BLaER1 (cell line): ENCODE results near the gene LMTK2.

Experiments
- H3K27ac ChIP-seq: shearing (Covaris generic); formaldehyde crosslinking; 2 replicates; pipeline ENCODE4 v1.8.1; 2022
- H3K27me3 ChIP-seq: shearing (Covaris generic); formaldehyde crosslinking; 2 replicates; pipeline ENCODE4 v1.8.1; 2022
- H3K36me3 ChIP-seq: shearing (Covaris generic); formaldehyde crosslinking; 2 replicates; pipeline ENCODE4 v1.8.1; 2022
- H3K4me1 ChIP-seq: shearing (Covaris generic); formaldehyde crosslinking; 2 replicates; pipeline ENCODE4 v1.8.1; 2022
- H3K4me2 ChIP-seq: shearing (Covaris generic); formaldehyde crosslinking; 2 replicates; pipeline ENCODE4 v1.8.1; 2022
- H3K4me3 ChIP-seq: shearing (Covaris generic); formaldehyde crosslinking; 2 replicates; pipeline ENCODE4 v1.8.1; 2022
- H3K9ac ChIP-seq: shearing (Covaris generic); formaldehyde crosslinking; 2 replicates; pipeline ENCODE4 v1.8.1; 2022
- H3K9me3 ChIP-seq: shearing (Covaris generic); formaldehyde crosslinking; 2 replicates; pipeline ENCODE4 v1.8.1; 2022
- H4K20me1 ChIP-seq: shearing (Covaris generic); formaldehyde crosslinking; 2 replicates; pipeline ENCODE4 v1.8.1; 2022
- Cebpa-rat ChIP-seq: shearing (Covaris generic); IDR thresholded peaks from 2 replicates; pipeline ENCODE4 v1.8.1; 2022

The LMTK2 gene

GRCh38 chr7:98229991-98230745 lies 123.5 kb downstream of the LMTK2 start:
- Histone ChIP-seq H3K4me2 (peak overlapping the region; percentile 70), H3K4me1 (peaks cover 50% of the 10 kb centered on the region), H3K27ac (no peak overlapping the region), H3K27me3 (no peaks in the 10 kb centered on the region), H3K9ac (no peak overlapping the region), H3K36me3 (peaks cover 27% of the 10 kb centered on the region; the same call in 1 of the 2 replicates), H4K20me1 (no peaks in the 10 kb centered on the region), H3K9me3 (no peaks in the 10 kb centered on the region), H3K4me3 (no peak overlapping the region)
- no peak for TF ChIP-seq Cebpa-rat

- no peaks in the 10 kb centered on the region for H3K9me3 ChIP-seq
- no peaks in the 10 kb centered on the region for H4K20me1 ChIP-seq
- no peak overlapping the region for H3K27ac ChIP-seq
- H3K4me2 ChIP-seq: no peak overlapping the region
- H3K9ac ChIP-seq: no peak overlapping the region
- H3K36me3 ChIP-seq: peaks cover 23% of the 10 kb centered on the region; the same call in 1 of the 2 replicates
- H3K4me3 ChIP-seq: no peak overlapping the region
- peaks cover 50% of the 10 kb centered on the region for H3K4me1 ChIP-seq
- no peak for TF ChIP-seq Cebpa-rat
- H3K27me3 ChIP-seq: no peaks in the 10 kb centered on the region
These were observed 124.2 kb downstream of the LMTK2 start for GRCh38 chr7:98230746-98231471.

- peaks cover 50% of the 10 kb centered on the region for H3K4me1 ChIP-seq
- no peaks in the 10 kb centered on the region for H3K9me3 ChIP-seq
- peak overlapping the region; percentile 66 for H3K4me2 ChIP-seq
- no peak for TF ChIP-seq Cebpa-rat
- H4K20me1 ChIP-seq: no peaks in the 10 kb centered on the region
- H3K4me3 ChIP-seq: no peak overlapping the region
- no peak overlapping the region for H3K27ac ChIP-seq
- H3K27me3 ChIP-seq: no peaks in the 10 kb centered on the region
- H3K9ac ChIP-seq: no peak overlapping the region
- H3K36me3 ChIP-seq: 0 out of 2 replicates have a peak, but pooled peaks cover 23% of the 10 kb centered on the region
These were observed 125.0 kb downstream of the LMTK2 start for GRCh38 chr7:98231493-98232262.

GRCh38 chr7:98232263-98232585 lies 125.6 kb downstream of the LMTK2 start:
- H4K20me1 ChIP-seq: no peaks in the 10 kb centered on the region
- peaks cover 50% of the 10 kb centered on the region for H3K4me1 ChIP-seq
- no peak for TF ChIP-seq Cebpa-rat
- no peak overlapping the region for H3K27ac ChIP-seq
- no peaks in the 10 kb centered on the region for H3K27me3 ChIP-seq
- no peak overlapping the region for H3K4me3 ChIP-seq
- 0 out of 2 replicates have a peak overlapping the region, but pooled peaks have one; percentile 41 for H3K9ac ChIP-seq
- 0 out of 2 replicates have a peak, but pooled peaks cover 28% of the 10 kb centered on the region for H3K36me3 ChIP-seq
- H3K4me2 ChIP-seq: peak overlapping the region; percentile 66
- H3K9me3 ChIP-seq: no peaks in the 10 kb centered on the region

GRCh38 chr7:98232799-98233198 lies 126.1 kb downstream of the LMTK2 start:
- H3K36me3 ChIP-seq: peaks cover 34% of the 10 kb centered on the region; the same call in 1 of the 2 replicates
- H4K20me1 ChIP-seq: no peaks in the 10 kb centered on the region
- TF ChIP-seq Cebpa-rat: no peak
- H3K9ac ChIP-seq: peak overlapping the region; percentile 41; the same call in 1 of the 2 replicates
- H3K4me3 ChIP-seq: no peak overlapping the region
- peak overlapping the region; percentile 64 for H3K27ac ChIP-seq
- no peaks in the 10 kb centered on the region for H3K9me3 ChIP-seq
- peak overlapping the region; percentile 66 for H3K4me2 ChIP-seq
- H3K27me3 ChIP-seq: no peaks in the 10 kb centered on the region
- peaks cover 50% of the 10 kb centered on the region for H3K4me1 ChIP-seq

GRCh38 chr7:98233219-98234070 lies 126.8 kb downstream of the LMTK2 start:
- Histone ChIP-seq H3K4me3 (no peak overlapping the region), H3K36me3 (peaks cover 40% of the 10 kb centered on the region), H3K27ac (peak overlapping the region; percentile 64), H3K27me3 (no peaks in the 10 kb centered on the region), H3K9me3 (no peaks in the 10 kb centered on the region), H3K4me2 (peak overlapping the region; percentile 66), H3K9ac (peak overlapping the region; percentile 41; the same call in 1 of the 2 replicates), H3K4me1 (peaks cover 43% of the 10 kb centered on the region), H4K20me1 (no peaks in the 10 kb centered on the region)
- no peak for TF ChIP-seq Cebpa-rat

GRCh38 chr7:98234429-98235147 lies 127.9 kb downstream of the LMTK2 start:
- Histone ChIP-seq H3K4me2 (no peak overlapping the region), H3K27me3 (no peaks in the 10 kb centered on the region), H3K27ac (no peak overlapping the region), H3K9ac (no peak overlapping the region), H4K20me1 (no peaks in the 10 kb centered on the region), H3K36me3 (peaks cover 52% of the 10 kb centered on the region), H3K4me3 (no peak overlapping the region), H3K4me1 (peaks cover 32% of the 10 kb centered on the region), H3K9me3 (no peaks in the 10 kb centered on the region)
- TF ChIP-seq Cebpa-rat: no peak

- no peak for TF ChIP-seq Cebpa-rat
- Histone ChIP-seq H3K36me3 (peaks cover 58% of the 10 kb centered on the region), H3K27ac (no peak overlapping the region), H4K20me1 (no peaks in the 10 kb centered on the region), H3K9me3 (no peaks in the 10 kb centered on the region), H3K4me3 (no peak overlapping the region), H3K4me1 (peaks cover 33% of the 10 kb centered on the region), H3K9ac (no peak overlapping the region), H3K4me2 (no peak overlapping the region), H3K27me3 (no peaks in the 10 kb centered on the region)
These were observed 129.2 kb downstream of the LMTK2 start for GRCh38 chr7:98235901-98236300.
